HG03064 (cell line): ENCODE measurements around the gene PALB2.
"Not testable (repeated sequence)": the region's sequence is repeated elsewhere in the genome, so short reads cannot be mapped to it uniquely, and the experiment has no call there.

Experiments used
- ATAC-seq: cut with Tn5 transposase; IDR thresholded peaks from one replicate; pipeline ENCODE4 v1.9.1; 2021; ENCODE audit warnings: low read depth; ENCODE audit not compliant: unreplicated experiment

Gene PALB2

DNA sequence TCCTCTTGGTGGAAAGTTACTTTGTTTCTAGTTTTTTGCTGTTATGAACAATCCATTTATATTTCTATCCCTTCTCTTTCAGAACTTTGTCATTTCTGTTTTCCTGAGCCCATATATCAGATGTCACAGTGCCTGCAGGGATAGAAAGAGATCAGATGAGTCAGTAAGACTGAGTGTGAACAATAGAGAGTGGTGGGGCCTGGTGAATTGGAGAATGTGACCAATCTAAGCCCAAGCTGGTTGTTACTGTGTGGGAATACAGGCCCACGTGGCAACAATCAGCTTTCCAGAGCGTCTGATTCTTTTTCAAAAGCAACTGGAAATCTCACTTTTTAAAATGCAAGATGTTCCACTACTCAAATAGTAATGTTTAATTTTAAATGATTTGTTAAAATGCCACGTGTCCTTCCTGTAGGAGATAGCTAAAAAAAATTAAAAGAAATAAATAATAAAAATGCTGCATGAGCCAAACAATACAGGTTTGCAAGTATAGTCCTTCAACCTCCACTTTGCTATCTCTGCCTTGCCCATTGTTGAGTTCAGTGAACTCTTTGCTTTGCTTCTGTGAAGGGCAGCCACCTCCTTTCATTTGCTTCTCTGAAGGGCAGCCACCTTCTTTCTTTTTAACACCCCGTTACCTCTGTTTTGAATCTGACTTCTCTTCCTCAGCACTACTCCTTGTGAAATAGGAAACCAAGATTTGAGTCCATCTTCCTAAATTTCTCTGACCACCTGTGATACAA lies 9.7 kb upstream of the PALB2 start:
- no peak for ATAC-seq

DNA sequence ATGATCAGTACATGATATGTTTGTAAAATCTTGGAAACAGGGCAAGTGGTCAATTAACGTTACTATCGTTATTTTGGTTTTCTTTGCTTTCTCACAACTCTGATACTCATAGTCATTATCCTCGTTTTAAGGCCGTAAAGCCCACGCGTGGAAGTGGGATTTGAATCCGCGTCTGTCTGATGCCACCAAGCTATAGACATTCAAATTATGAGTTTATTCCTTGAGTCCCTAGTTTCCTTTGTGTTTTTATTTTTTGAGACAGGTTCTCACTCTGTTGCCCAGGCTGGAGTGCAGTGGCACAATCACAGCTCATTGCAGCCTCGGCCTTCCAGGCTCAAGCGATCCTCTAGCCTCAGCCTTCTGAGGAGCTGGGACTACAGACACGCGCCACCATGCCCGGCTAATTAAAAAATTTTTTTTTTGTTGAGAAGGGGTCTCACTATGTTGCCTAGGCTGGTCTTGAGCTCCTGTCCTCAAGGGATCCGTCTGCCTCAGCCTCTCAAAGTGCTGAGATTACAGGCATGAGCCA lies 1.2 kb upstream of the PALB2 start:
- ATAC-seq = no peak

- ATAC-seq = no peak
Measured at GRCh38 chr16:23640615-23640930, 537 bp downstream of the PALB2 start.

DNA sequence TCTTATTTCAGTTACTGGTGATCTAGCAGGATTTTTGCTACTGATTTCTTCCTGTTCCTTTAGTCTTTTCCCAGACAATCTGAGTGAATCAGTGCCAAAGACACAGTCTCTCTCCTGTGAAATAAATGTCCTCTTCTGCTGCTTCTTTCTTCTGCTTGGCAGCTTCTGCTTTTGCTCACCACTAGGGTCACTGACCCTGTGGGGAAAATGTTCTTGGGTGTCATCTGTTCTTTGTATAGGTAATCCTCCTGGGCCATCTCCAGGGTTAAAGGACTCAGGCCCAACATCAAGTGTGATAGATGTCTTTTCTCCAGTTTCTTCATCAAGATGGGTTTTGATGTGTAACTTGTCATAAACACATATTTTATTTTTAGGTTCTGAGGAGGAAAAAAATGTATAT lies 5.2 kb downstream of the PALB2 start:
- no peak for ATAC-seq

DNA sequence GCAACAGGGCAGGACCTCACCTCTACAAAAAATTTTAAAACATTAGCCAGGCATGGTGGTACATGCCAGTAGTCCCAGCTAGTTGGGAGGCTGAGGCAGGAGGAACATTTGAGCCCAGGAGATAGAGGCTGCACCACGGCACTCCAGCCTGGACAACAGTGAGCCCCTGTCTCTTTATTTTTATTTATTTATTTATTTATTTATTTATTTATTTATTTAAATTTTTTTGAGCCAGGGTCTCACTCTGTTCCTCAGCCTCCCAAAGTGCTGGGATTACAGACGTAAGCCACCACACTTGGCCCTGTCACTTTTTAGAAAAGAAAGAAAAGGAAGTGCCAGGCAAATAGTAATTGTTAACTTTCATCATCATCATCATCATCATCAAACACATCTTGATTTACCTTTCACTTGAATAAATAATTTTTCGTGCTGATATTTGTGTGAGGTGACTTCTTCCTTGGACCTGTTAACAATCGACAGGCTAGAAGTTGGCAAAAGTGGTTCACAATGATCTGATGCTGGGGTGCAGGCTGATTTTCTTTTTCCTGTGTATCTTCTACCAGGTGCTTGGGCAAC lies 6.6 kb downstream of the PALB2 start:
- ATAC-seq = no peak

- ATAC-seq = not testable (repeated sequence)
Measured at GRCh38 chr16:23631874-23632273, 9.2 kb downstream of the PALB2 start.

- ATAC-seq = no peak
Measured at GRCh38 chr16:23629516-23629915, 11.6 kb downstream of the PALB2 start.

- ATAC-seq = no peak
Measured at GRCh38 chr16:23624092-23624491, 17.0 kb downstream of the PALB2 start.

DNA sequence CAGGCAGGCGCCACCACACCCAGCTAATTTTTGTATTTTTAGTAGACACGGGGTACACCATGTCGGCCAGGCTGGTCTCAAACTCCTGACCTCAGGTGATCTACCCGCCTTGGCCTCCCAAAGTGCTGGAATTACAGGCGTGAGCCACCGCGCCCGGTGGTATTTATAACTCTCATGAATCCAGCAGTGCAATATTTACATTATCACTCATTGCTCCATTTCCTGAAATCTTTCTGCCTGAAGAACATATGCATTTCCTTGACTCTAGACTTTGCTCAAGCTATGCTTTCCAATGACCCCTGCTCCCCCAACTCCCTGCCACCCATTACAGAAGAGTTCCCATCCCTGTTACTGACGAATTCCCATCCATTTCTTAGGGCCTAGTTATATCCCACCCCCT lies 25.3 kb downstream of the PALB2 start:
- no peak for ATAC-seq

DNA sequence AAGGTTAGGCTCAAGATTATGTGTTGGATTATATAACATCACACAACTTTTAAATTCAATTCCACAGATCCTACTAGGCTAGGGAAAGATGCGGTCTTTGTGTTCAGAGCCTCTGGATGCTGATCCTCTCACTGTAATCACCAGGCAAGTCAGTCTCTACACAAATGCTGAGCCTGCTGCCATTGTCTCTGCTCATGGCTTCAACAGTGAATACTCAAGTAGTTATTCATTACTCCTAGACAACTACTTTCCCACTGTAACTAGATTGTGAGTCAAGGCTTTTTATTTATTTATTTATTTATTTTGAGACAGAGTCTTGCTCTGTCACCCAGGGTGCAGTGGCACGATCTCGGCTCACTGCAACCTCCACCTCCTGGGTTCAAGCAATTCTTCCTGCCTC lies 29.2 kb downstream of the PALB2 start:
- ATAC-seq = no peak

- not testable (repeated sequence) for ATAC-seq
Measured at GRCh38 chr16:23610905-23611304, 30.2 kb downstream of the PALB2 start.

- ATAC-seq = no peak
Measured at GRCh38 chr16:23609929-23610328, 31.2 kb downstream of the PALB2 start.

GRCh38 chr16:23608194-23608593 lies 32.9 kb downstream of the PALB2 start:
- ATAC-seq = no peak

DNA sequence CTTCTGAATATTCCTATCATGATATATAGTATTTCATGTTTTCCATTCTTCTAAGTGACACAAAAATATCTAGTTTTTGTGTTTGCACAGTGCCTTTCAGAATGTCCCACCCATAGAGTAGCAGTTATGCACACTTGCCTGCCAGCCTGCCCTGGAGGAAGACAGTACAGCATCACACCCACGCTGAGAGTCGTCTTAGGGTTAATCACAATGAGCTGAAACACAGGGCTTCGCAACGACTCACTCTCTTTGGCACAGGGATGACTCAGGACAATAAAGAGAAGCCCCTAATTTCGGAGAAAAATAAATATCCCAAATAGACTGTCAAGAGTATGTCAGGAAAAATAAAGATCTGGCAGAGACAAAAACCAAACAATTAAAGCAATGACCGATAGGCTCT lies 33.4 kb downstream of the PALB2 start:
- ATAC-seq = no peak

DNA sequence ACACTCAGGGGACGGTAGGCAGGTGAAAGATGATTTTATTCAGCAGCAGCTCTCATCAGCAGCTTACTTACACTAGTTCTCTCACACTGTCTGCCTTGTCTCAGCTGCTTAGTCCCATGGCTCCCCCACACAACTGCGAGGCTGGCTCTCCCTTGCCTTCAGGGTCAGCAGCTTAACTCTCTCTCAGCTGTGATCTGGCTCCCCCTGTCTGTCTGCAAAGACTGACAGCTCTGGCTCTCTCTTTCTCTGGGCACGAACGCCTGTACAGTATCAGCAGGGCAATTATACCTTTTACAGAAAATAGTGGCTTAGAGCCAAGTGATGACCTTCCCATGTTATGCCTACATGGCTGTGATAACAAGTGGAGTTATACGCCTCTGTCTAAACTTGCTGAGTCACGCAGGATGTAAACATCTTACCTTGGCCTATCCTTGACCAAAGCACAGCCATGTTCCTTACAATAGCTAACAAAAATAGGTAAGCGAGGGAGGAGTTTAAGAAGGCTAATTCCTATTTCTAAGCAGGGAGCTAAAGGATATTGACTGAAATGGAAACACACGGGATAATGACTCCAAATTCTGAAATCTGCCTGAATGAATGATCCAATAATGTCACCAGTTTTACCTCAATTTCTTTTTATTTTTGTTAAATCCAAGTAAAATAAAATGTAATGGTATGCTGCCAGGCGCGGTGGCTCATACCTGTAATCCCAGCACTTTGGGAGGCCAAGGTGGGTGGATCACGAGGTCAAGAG lies 43.9 kb downstream of the PALB2 start:
- ATAC-seq = no peak

DNA sequence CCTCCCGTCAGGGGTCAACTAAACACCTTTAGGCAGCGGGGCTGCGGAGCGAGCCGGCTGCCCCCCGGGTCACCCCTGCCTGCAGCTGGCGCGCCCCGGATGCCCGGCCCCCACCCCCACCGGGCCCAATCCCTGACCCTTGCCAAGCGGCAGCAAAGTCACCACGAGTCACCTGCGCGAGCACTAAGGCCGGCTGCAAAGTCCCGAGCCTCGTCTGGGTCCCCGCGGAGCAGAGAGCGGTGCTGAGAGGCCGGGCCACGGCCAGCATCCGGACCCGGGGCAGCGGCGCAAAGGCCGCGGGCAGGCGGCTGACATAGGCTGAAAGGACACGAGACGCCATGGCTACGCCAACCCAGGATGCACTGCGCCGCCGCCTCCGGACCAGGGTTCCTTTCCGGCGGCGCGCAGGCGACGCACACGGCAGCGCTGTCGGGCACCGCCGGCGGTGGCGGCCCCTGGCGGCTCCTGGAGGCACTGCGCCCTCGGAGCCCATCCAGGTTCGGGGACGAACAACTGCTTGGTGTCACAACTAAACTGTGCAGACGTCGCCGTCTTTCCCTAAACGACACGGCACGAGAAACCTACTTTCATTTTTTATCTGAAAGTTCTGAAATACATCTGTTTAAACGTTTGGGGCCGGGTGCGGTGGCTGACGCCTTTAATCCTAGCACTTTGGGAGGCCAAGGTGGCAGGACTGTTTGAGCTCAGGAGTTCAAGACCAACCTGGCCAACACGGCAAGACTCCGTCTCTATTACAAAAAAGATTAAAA lies 45.0 kb downstream of the PALB2 start, which contains the start of gene NDUFAB1:
NDUFAB1 (minus strand) TSS at position 366 of the 770 bp plus-strand sequence; CDS start at position 340, 26 bp downstream.
- ATAC-seq = peak; percentile 84

DNA sequence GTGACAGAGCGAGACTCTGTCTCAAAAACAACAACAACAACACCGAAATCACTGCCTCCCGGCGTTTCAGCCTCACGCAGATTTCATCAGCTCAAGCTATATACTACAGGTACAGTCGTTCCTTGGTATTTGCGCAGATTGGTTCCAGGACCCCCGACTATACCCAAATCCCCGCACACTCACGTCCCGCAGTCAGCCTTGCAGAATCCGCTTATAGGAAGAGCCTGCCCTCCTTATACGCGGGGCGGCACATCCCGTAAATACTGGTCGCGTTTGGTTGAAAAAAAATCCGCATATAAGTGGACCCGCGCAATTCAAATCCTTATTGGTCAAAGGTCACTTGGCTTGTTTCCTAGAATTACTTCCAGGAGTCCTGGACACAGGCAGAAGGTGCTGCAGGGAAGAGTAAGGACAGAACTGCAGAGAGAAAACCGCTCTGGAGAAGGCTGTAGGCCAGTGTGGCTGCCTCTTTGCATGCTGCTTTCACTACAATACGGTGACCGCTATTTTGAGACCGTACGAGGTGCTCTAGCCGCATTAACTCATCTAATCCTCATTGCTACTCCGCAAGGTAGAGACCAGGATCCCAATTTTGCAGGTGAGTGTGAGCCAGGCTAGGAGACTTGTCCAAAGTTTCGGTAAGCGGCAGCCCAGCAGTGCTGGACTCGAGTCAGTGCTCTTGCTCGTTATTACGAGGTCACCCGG lies 45.7 kb downstream of the PALB2 start:
- ATAC-seq = peak; percentile 15

GRCh38 chr16:23594186-23594585 lies 46.9 kb downstream of the PALB2 start:
- no peak for ATAC-seq

DNA sequence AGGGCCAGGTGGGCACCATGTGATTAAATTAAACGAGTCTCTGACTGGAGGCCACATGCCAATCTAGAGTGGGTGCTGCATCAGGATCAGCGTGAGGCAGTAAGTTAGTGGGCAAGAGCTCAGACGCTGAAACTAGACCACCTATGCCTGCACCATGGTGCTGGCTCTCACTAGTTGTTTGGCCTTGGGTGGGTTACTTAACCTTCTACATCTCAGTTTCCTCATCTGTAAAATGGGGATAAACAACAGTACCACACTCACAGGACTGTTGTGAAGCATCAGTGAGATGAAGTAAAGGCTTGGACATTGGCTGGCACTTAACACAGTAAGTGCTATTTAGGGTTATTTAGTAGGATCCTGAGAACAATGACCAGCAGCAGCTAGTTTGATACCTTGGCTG lies 50.9 kb downstream of the PALB2 start:
- ATAC-seq = no peak

DNA sequence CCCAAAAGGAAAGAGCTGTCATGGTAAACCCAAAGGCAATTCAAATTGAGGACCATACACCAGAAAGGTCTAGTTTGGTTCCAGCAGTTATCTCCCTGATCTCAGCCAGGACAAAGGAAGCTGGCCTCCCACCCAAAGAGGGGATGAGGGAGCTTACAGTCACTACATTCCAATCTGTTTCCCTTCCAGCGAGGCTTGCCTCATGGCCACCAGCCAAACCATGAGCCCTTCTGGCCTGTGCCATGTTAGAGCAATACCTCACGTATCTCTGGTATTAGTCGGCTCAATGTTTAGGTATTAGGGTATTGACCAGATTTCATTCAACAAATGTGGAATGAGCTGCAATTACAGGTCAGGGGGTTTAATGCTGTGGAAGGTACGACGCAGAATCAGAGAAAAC lies 53.4 kb downstream of the PALB2 start:
- ATAC-seq = no peak
